ENCODE measurements around the gene CYP4A22.
"Not testable (repeated sequence)": the region's sequence is repeated elsewhere in the genome, so short reads cannot be mapped to it uniquely, and the experiment has no call there.

DNA sequence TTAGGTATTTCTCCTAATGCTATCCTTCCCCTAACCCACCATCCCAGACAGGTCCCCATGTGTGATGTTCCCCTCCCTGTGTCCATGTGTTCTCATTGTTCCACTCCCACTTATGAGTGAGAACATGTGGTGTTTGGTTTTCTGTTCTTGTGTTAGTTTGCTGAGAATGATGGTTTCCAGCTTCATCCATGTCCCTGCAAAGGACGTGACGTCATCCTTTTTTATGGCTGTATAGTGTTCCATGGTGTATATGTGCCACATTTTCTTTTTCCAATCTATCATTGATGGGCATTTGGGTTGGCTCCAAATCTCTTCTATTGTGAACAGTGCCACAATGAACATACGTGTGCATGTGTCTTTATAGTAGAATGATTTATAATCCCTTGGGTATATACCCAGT, 4.6 kb upstream of the CYP4A22 start:
- TF ChIP-seq POLR2A, EP300 (IDR thresholded peaks at IDR 0.05): not testable (repeated sequence)
- TF ChIP-seq, protein P1, sequence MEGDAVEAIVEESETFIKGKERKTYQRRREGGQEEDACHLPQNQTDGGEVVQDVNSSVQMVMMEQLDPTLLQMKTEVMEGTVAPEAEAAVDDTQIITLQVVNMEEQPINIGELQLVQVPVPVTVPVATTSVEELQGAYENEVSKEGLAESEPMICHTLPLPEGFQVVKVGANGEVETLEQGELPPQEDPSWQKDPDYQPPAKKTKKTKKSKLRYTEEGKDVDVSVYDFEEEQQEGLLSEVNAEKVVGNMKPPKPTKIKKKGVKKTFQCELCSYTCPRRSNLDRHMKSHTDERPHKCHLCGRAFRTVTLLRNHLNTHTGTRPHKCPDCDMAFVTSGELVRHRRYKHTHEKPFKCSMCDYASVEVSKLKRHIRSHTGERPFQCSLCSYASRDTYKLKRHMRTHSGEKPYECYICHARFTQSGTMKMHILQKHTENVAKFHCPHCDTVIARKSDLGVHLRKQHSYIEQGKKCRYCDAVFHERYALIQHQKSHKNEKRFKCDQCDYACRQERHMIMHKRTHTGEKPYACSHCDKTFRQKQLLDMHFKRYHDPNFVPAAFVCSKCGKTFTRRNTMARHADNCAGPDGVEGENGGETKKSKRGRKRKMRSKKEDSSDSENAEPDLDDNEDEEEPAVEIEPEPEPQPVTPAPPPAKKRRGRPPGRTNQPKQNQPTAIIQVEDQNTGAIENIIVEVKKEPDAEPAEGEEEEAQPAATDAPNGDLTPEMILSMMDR (IDR thresholded peaks at IDR 0.05) = not testable (repeated sequence)

Data from gastroesophageal sphincter (tissue), 3 donors.